HEK293 (cell line): ENCODE data around the gene WNK4.

Experiments
- CTCF ChIA-PET: fragments of 350-600 bp; formaldehyde crosslinking; extraction: SDS; loops from one replicate; lab custom pipeline; 2021; ENCODE audit warnings: antibody characterized with exemption; lab: Yijun Ruan, JAX
- POLR2A ChIA-PET: fragments of 300-600 bp; formaldehyde crosslinking; extraction: SDS; loops from one replicate; lab custom pipeline; 2020; ENCODE audit warnings: antibody characterized with exemption, inconsistent platforms; lab: Yijun Ruan, JAX
- H3K27ac ChIP-seq: fragments of 200-500 bp; sonication (Bioruptor generic); 2 replicates; pipeline ENCODE4 v1.5.1; 2014; ENCODE audit warnings: low read depth, low read length, control low read depth, inconsistent platforms; ENCODE audit errors: extremely low read depth
- H3K36me3 ChIP-seq, 2 experiments: fragments of 200-500 bp in 1 of 2; sonication (Bioruptor generic) in 1 of 2; 1 replicate in 1 of 2; 2 replicates in 1 of 2; pipeline ENCODE4 v1.5.1; 2014 to 2017; ENCODE audit warnings: inconsistent platforms in 2 of 2, low read length in 2 of 2; ENCODE audit not compliant: control insufficient read depth in 2 of 2, insufficient read depth in 1 of 2
- H3K4me1 ChIP-seq: fragments of 200-500 bp; sonication (Bioruptor generic); 2 replicates; pipeline ENCODE4 v1.5.1; 2014; ENCODE audit warnings: mild to moderate bottlenecking, low read length, inconsistent platforms; ENCODE audit not compliant: control insufficient read depth, insufficient read depth
- H3K4me3 ChIP-seq: 2 replicates; pipeline ENCODE4 v1.5.1; 2011; ENCODE audit warnings: low read depth, mild to moderate bottlenecking, control low read depth, low read length, moderate library complexity
- H3K9me3 ChIP-seq: fragments of 200-500 bp; sonication (Bioruptor generic); 2 replicates; pipeline ENCODE4 v1.5.1; 2014; ENCODE audit warnings: low read depth, low read length, inconsistent platforms; ENCODE audit not compliant: control insufficient read depth, insufficient read depth
- KLF9 ChIP-seq: fragments of 450-650 bp; formaldehyde crosslinking; IDR thresholded peaks from 2 replicates; pipeline ENCODE4 v1.5.1; 2016; ENCODE audit warnings: missing biosample characterization, missing genetic modification characterization, low read depth
- MEIS1 ChIP-seq: sonication (generic); formaldehyde crosslinking; IDR thresholded peaks from 2 replicates; pipeline ENCODE4 v1.8.1; 2022; ENCODE audit warnings: missing genetic modification reagents, mild to moderate bottlenecking, borderline replicate concordance
- PRDM1 ChIP-seq: fragments of 450-650 bp; formaldehyde crosslinking; IDR thresholded peaks from 2 replicates; pipeline ENCODE4; 2016; ENCODE audit warnings: missing biosample characterization, missing genetic modification characterization
- YY1 ChIP-seq: fragments of 450-650 bp; formaldehyde crosslinking; IDR thresholded peaks from 2 replicates; pipeline ENCODE4 v1.5.1; 2018; ENCODE audit warnings: missing biosample characterization, missing genetic modification characterization
- ZBTB21 ChIP-seq: fragments of 450-650 bp; formaldehyde crosslinking; IDR thresholded peaks from 2 replicates; pipeline ENCODE4 v1.5.1; 2017; ENCODE audit warnings: missing biosample characterization, missing genetic modification characterization
- ZNF174 ChIP-seq: fragments of 450-650 bp; formaldehyde crosslinking; IDR thresholded peaks from 2 replicates; pipeline ENCODE4 v1.5.0; 2017; ENCODE audit warnings: missing biosample characterization, mild to moderate bottlenecking, missing genetic modification characterization
- ZNF19 ChIP-seq: fragments of 450-650 bp; formaldehyde crosslinking; IDR thresholded peaks from 2 replicates; pipeline ENCODE4; 2016; ENCODE audit warnings: missing biosample characterization, missing genetic modification characterization, low read depth
- ZNF350 ChIP-seq: fragments of 450-650 bp; formaldehyde crosslinking; IDR thresholded peaks from 2 replicates; pipeline ENCODE4 v1.5.0; 2017; ENCODE audit warnings: missing biosample characterization, mild to moderate bottlenecking, missing genetic modification characterization
- ZNF366 ChIP-seq: fragments of 450-650 bp; formaldehyde crosslinking; conservative IDR thresholded peaks from 2 replicates; pipeline ENCODE4 v1.5.1; 2016; ENCODE audit warnings: missing biosample characterization, missing genetic modification characterization
- ZNF561 ChIP-seq: fragments of 450-650 bp; IDR thresholded peaks from 2 replicates; pipeline ENCODE4 v1.5.1; 2018; ENCODE audit warnings: missing biosample characterization, missing genetic modification characterization, borderline replicate concordance
- ZNF600 ChIP-seq: fragments of 450-650 bp; formaldehyde crosslinking; IDR thresholded peaks from 2 replicates; pipeline ENCODE4 v1.5.1; 2016; ENCODE audit warnings: missing biosample characterization, missing genetic modification characterization
- ZNF621 ChIP-seq: fragments of 450-650 bp; formaldehyde crosslinking; IDR thresholded peaks from 2 replicates; pipeline ENCODE4 v1.5.1; 2017; ENCODE audit warnings: missing biosample characterization, missing genetic modification characterization
- ZNF626 ChIP-seq: fragments of 450-650 bp; sonication (Bioruptor Pico); formaldehyde crosslinking; IDR thresholded peaks from 2 replicates; pipeline ENCODE4 v1.5.1; 2018; ENCODE audit warnings: missing biosample characterization, missing genetic modification characterization, inconsistent platforms
- ZNF777 ChIP-seq: fragments of 450-650 bp; formaldehyde crosslinking; IDR thresholded peaks from 2 replicates; pipeline ENCODE4 v1.5.1; 2017; ENCODE audit warnings: missing biosample characterization, missing genetic modification characterization, borderline replicate concordance
- ZNF792 ChIP-seq: fragments of 450-650 bp; formaldehyde crosslinking; IDR thresholded peaks from 2 replicates; pipeline ENCODE4 v1.5.1; 2016; ENCODE audit warnings: missing biosample characterization, missing genetic modification characterization
- TF ChIP-seq, protein P1 (sequence below): fragments of 450-650 bp; formaldehyde crosslinking; IDR thresholded peaks from 2 replicates; pipeline ENCODE4 v1.5.1; 2016; ENCODE audit warnings: missing biosample characterization, missing genetic modification characterization
- TF ChIP-seq, protein P2 (sequence below): fragments of 450-650 bp; formaldehyde crosslinking; IDR thresholded peaks from 2 replicates; pipeline ENCODE4 v1.5.0; 2017; ENCODE audit warnings: missing biosample characterization, missing genetic modification characterization, borderline replicate concordance
- TF ChIP-seq, protein P3 (sequence below): fragments of 450-650 bp; formaldehyde crosslinking; IDR thresholded peaks from 2 replicates; pipeline ENCODE4 v1.5.1; 2016; ENCODE audit warnings: missing biosample characterization, missing genetic modification characterization
- TF ChIP-seq, protein P4 (sequence below): fragments of 450-650 bp; formaldehyde crosslinking; IDR thresholded peaks from 2 replicates; pipeline ENCODE4 v1.5.1; 2017; ENCODE audit warnings: missing biosample characterization, missing genetic modification characterization

The WNK4 gene

DNA sequence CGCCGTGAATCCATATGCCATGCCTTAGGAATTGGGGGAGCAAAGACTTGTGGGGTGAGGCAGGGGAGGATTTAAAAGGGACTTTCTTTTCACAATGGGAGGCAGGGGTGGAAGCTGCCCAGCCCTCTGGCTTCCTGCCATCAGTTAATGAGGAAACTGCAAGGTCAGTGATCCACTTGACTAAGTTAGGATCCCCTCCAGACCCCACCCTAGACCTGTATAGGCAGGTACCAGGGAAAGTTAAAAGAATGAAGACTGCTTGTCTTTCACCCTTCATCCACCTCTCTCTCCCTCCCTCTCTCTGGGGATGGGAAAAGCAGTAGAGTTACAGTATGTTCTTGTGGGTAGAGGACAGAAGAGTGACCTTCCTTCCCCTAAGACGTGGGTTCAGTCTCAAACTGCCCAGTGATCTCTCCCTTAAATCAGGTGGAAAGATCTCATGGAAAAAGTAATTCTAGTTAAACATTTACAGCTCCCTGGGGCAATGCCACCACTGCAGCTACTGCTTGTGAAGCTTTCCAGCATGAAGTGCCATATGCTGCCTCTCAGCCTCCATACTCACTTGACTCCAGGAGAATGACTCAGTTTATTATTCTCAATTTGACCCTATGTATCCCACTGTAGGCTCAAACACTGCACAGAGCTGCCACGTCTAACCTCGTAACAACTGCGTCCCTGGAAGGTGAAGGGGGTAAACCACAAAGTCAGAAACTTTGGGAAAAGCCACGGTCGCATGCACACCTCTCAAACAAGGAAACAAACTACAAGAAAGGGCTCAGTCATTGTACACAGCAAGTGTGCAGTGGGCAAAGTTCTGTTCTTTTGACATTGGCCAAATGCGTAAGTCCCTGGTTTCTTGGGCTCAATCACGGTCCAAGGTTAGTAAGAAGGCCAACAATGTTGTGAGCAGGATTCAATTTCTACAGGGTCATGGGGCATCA is 16.9 kb downstream of the WNK4 start:
- TF ChIP-seq ZNF621 (tag by site-specific recombination): no peak
- TF ChIP-seq KLF9 (tag by site-specific recombination): no peak
- TF ChIP-seq, protein P1, sequence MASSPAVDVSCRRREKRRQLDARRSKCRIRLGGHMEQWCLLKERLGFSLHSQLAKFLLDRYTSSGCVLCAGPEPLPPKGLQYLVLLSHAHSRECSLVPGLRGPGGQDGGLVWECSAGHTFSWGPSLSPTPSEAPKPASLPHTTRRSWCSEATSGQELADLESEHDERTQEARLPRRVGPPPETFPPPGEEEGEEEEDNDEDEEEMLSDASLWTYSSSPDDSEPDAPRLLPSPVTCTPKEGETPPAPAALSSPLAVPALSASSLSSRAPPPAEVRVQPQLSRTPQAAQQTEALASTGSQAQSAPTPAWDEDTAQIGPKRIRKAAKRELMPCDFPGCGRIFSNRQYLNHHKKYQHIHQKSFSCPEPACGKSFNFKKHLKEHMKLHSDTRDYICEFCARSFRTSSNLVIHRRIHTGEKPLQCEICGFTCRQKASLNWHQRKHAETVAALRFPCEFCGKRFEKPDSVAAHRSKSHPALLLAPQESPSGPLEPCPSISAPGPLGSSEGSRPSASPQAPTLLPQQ (tag by site-specific recombination): 0 out of 2 replicates have a peak, but pooled peaks have one; percentile 1
- no peak for TF ChIP-seq ZNF777
- TF ChIP-seq, protein P2, sequence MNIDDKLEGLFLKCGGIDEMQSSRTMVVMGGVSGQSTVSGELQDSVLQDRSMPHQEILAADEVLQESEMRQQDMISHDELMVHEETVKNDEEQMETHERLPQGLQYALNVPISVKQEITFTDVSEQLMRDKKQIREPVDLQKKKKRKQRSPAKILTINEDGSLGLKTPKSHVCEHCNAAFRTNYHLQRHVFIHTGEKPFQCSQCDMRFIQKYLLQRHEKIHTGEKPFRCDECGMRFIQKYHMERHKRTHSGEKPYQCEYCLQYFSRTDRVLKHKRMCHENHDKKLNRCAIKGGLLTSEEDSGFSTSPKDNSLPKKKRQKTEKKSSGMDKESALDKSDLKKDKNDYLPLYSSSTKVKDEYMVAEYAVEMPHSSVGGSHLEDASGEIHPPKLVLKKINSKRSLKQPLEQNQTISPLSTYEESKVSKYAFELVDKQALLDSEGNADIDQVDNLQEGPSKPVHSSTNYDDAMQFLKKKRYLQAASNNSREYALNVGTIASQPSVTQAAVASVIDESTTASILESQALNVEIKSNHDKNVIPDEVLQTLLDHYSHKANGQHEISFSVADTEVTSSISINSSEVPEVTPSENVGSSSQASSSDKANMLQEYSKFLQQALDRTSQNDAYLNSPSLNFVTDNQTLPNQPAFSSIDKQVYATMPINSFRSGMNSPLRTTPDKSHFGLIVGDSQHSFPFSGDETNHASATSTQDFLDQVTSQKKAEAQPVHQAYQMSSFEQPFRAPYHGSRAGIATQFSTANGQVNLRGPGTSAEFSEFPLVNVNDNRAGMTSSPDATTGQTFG (tag by site-specific recombination): no peak
- TF ChIP-seq ZNF19 (tag by site-specific recombination): no peak
- TF ChIP-seq ZNF600 (tag by site-specific recombination): no peak
- no peak for TF ChIP-seq ZNF626 (tag by site-specific recombination)
- no peak for TF ChIP-seq ZBTB21 (tag by site-specific recombination)
- TF ChIP-seq PRDM1 (tag by site-specific recombination): peak; percentile 48; the same call in 1 of the 2 replicates
- peak; percentile 26; the same call in 1 of the 2 replicates for TF ChIP-seq ZNF366 (tag by site-specific recombination)
- TF ChIP-seq YY1 (tag by site-specific recombination): no peak
- TF ChIP-seq, protein P3, sequence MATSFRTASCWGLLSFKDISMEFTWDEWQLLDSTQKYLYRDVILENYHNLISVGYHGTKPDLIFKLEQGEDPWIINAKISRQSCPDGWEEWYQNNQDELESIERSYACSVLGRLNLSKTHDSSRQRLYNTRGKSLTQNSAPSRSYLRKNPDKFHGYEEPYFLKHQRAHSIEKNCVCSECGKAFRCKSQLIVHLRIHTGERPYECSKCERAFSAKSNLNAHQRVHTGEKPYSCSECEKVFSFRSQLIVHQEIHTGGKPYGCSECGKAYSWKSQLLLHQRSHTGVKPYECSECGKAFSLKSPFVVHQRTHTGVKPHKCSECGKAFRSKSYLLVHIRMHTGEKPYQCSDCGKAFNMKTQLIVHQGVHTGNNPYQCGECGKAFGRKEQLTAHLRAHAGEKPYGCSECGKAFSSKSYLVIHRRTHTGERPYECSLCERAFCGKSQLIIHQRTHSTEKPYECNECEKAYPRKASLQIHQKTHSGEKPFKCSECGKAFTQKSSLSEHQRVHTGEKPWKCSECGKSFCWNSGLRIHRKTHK (tag by site-specific recombination): no peak
- TF ChIP-seq MEIS1 (CRISPR knock-in tag): no peak
- no peak for TF ChIP-seq ZNF792 (tag by site-specific recombination)
- TF ChIP-seq, protein P4, sequence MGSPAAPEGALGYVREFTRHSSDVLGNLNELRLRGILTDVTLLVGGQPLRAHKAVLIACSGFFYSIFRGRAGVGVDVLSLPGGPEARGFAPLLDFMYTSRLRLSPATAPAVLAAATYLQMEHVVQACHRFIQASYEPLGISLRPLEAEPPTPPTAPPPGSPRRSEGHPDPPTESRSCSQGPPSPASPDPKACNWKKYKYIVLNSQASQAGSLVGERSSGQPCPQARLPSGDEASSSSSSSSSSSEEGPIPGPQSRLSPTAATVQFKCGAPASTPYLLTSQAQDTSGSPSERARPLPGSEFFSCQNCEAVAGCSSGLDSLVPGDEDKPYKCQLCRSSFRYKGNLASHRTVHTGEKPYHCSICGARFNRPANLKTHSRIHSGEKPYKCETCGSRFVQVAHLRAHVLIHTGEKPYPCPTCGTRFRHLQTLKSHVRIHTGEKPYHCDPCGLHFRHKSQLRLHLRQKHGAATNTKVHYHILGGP (tag by site-specific recombination): no peak
- no peak for TF ChIP-seq ZNF174
- no peak for TF ChIP-seq ZNF350 (tag by site-specific recombination)
- no peak for TF ChIP-seq ZNF561 (tag by site-specific recombination)
- Histone ChIP-seq H3K9me3 (no peaks in the 10 kb centered on the region), H3K36me3 (peaks cover 0 to 33% of the 10 kb centered on the region in 2 experiments; a peak in 1 of 3 replicates), H3K4me3 (peak overlapping the region; percentile 77), H3K4me1 (peaks cover 5% of the 10 kb centered on the region; the same call in 1 of the 2 replicates), H3K27ac (peak overlapping the region; percentile 68; the same call in 1 of the 2 replicates)
- ChIA-PET CTCF (interaction anchor here (0.5 to 3.2 kb wide), 3 partner anchors 22 to 129 kb away, joined by 4 to 23 read pairs (median 8); no protein-coding TSS in a partner anchor), POLR2A (interaction anchor here (0.5 to 2.4 kb wide), 5 partner anchors 11 to 315 kb away, joined by 3 to 13 read pairs (median 9); partner anchors contain the start of genes VPS25 and WNK4)
